HepG2 (cell line): ENCODE data around the gene ABI2. TPM values are rescaled to one million over a fixed set of nuclear protein-coding genes. Genes with fewer than 3 reads are reported as not detected.
A peak's percentile ranks its signal among the peaks of the same experiment; 100 is the strongest.

Source experiments
- ATAC-seq: fragments of 200-7000 bp; cut with Tn5 transposase; 3 replicates; pipeline ENCODE4 v1.9.1; 2020; ENCODE audit warnings: mild to moderate bottlenecking, moderate library complexity
- BruUV-seq: library from RNA; stranded (reverse); fragments of 400-500 nt; replicated peaks from 2 replicates; lab custom pipeline; 2021; lab: Mats Ljungman, UMichigan
- CTCF ChIA-PET: fragments of 300-600 bp; formaldehyde crosslinking; extraction: SDS; loops from one replicate; lab custom pipeline; 2021; ENCODE audit warnings: low total read pairs, inconsistent platforms, low intra/inter-chr PET ratio; lab: Yijun Ruan, JAX
- POLR2A ChIA-PET: fragments of 350-600 bp; sonication (Branson Sonifier 250); formaldehyde crosslinking; loops from one replicate; lab custom pipeline; 2020; ENCODE audit warnings: antibody characterized with exemption, inconsistent platforms; lab: Yijun Ruan, JAX
- DNase-seq: peaks from one replicate; pipeline ENCODE4 v3.0.0-alpha.2; 2015; ENCODE audit warnings: low spot score
- FAIRE-seq: peaks from 3 replicates; lab custom pipeline; 2011; peaks lifted over from hg19 to GRCh38; lab: Jason Lieb, UNC
- H2AFZ ChIP-seq: one replicate; pipeline ENCODE4 v1.6.1; 2011; ENCODE audit warnings: low read length, inconsistent platforms
- H3K27ac ChIP-seq: fragments of 300-600 bp; 3 replicates; pipeline ENCODE4 v1.8.0; 2011; ENCODE audit warnings: mixed run types, mild to moderate bottlenecking, mixed read lengths, low read length, inconsistent platforms; ENCODE audit not compliant: insufficient read depth; ENCODE audit errors: extremely low read length
- H3K27me3 ChIP-seq, 2 experiments: fragments of 200-600 bp in 1 of 2; 2 replicates in 1 of 2; 3 replicates in 1 of 2; pipeline versions ENCODE4 v1.6.0 to v1.8.0; 2011; ENCODE audit warnings: low read length in 2 of 2, mild to moderate bottlenecking in 2 of 2, moderate library complexity in 2 of 2, inconsistent platforms in 1 of 2; ENCODE audit not compliant: insufficient read depth in 2 of 2, control insufficient read depth in 1 of 2
- H3K36me3 ChIP-seq, 2 experiments: fragments of 200-600 bp in 1 of 2; replicated peaks in 1 of 2; 2 replicates in 1 of 2; 3 replicates in 1 of 2; pipeline versions ENCODE4 v1.5.1 to v1.8.0; 2011; ENCODE audit warnings: low read length in 2 of 2, inconsistent platforms in 1 of 2; ENCODE audit not compliant: insufficient read depth in 2 of 2, control insufficient read depth in 1 of 2
- H3K4me1 ChIP-seq: 2 replicates; pipeline ENCODE4 v1.5.1; 2012; ENCODE audit warnings: low read length, inconsistent platforms; ENCODE audit not compliant: insufficient read depth
- H3K4me2 ChIP-seq: 2 replicates; pipeline ENCODE4 v1.6.0; 2011; ENCODE audit warnings: low read depth, low read length, inconsistent platforms
- H3K4me3 ChIP-seq, 3 experiments: fragments of 200-600 bp in 1 of 3; sonication (generic), shearing (Covaris generic) in 1 of 3; replicated peaks in 1 of 3; 2 replicates each; pipeline ENCODE4 v1.5.1; 2011 to 2016; ENCODE audit warnings: low read length in 3 of 3, inconsistent platforms in 2 of 3, low read depth in 2 of 3, mild to moderate bottlenecking in 2 of 3, control low read depth in 1 of 3, mixed read lengths in 1 of 3; ENCODE audit not compliant: insufficient read depth in 1 of 3
- H3K79me2 ChIP-seq: one replicate; pipeline ENCODE4 v1.6.1; 2011; ENCODE audit warnings: low read length, inconsistent platforms; ENCODE audit not compliant: insufficient read depth
- H3K9ac ChIP-seq: 2 replicates; pipeline ENCODE4 v1.6.0; 2011; ENCODE audit warnings: mild to moderate bottlenecking, low read depth, low read length, inconsistent platforms; ENCODE audit not compliant: insufficient read depth
- H3K9me3 ChIP-seq: 2 replicates; pipeline ENCODE4 v1.5.1; 2012; ENCODE audit warnings: mild to moderate bottlenecking, low read length
- H4K20me1 ChIP-seq: 2 replicates; pipeline ENCODE4 v1.6.0; 2011; ENCODE audit warnings: inconsistent platforms, mild to moderate bottlenecking, low read length, moderate library complexity; ENCODE audit not compliant: insufficient read depth
- CTCF ChIP-seq: sonication (generic); formaldehyde crosslinking; IDR thresholded peaks from 2 replicates; pipeline ENCODE4 v1.5.0; 2020; ENCODE audit warnings: mild to moderate bottlenecking, missing genetic modification reagents, moderate library complexity
- HBP1 ChIP-seq: IDR thresholded peaks from 2 replicates; pipeline ENCODE4 v1.6.1; 2016; ENCODE audit warnings: low read depth, control low read depth
- HMGA1 ChIP-seq: sonication (generic); formaldehyde crosslinking; conservative IDR thresholded peaks from 2 replicates; pipeline ENCODE4 v1.4.0; 2020; ENCODE audit warnings: missing genetic modification reagents
- POGK ChIP-seq: sonication (generic); formaldehyde crosslinking; conservative IDR thresholded peaks from 2 replicates; pipeline ENCODE4 v1.8.0; 2022; ENCODE audit warnings: mild to moderate bottlenecking, moderate library complexity, missing genetic modification reagents
- RAD21 ChIP-seq: fragments of 450-650 bp; formaldehyde crosslinking; IDR thresholded peaks from 2 replicates; pipeline ENCODE4 v1.5.0; 2020; ENCODE audit warnings: mild to moderate bottlenecking
- SNAPC2 ChIP-seq: sonication (generic); formaldehyde crosslinking; IDR thresholded peaks from 2 replicates; pipeline ENCODE4 v1.8.1; 2022; ENCODE audit warnings: mild to moderate bottlenecking, missing genetic modification reagents
- SNAPC5 ChIP-seq: sonication (generic); formaldehyde crosslinking; IDR thresholded peaks from 2 replicates; pipeline ENCODE4 v1.8.1; 2023; ENCODE audit warnings: mild to moderate bottlenecking, missing genetic modification reagents, borderline replicate concordance
- STAG1 ChIP-seq: sonication (generic); formaldehyde crosslinking; IDR thresholded peaks from 2 replicates; pipeline ENCODE4 v1.4.0; 2020; ENCODE audit warnings: missing genetic modification reagents
- TEAD3 ChIP-seq: optimal IDR thresholded peaks from 2 replicates; pipeline ENCODE3; 2016; ENCODE audit warnings: borderline replicate concordance
- WIZ ChIP-seq: sonication (generic); formaldehyde crosslinking; IDR thresholded peaks from 2 replicates; pipeline ENCODE4 v1.5.1; 2020; ENCODE audit warnings: mild to moderate bottlenecking, missing genetic modification reagents
- ZNF20 ChIP-seq: sonication (generic); formaldehyde crosslinking; IDR thresholded peaks from 2 replicates; pipeline ENCODE4 v1.4.0; 2020; ENCODE audit warnings: mild to moderate bottlenecking, moderate library complexity, missing genetic modification reagents
- ZNF225 ChIP-seq: sonication (generic); formaldehyde crosslinking; IDR thresholded peaks from 2 replicates; pipeline ENCODE4 v1.4.0; 2020; ENCODE audit warnings: mild to moderate bottlenecking, missing genetic modification reagents
- ZNF280B ChIP-seq: sonication (generic); formaldehyde crosslinking; IDR thresholded peaks from 2 replicates; pipeline ENCODE4 v1.5.0; 2020; ENCODE audit warnings: missing genetic modification reagents, mild to moderate bottlenecking, borderline replicate concordance
- ZNF484 ChIP-seq: sonication (generic); formaldehyde crosslinking; IDR thresholded peaks from 2 replicates; pipeline ENCODE4 v1.5.1; 2020; ENCODE audit warnings: mild to moderate bottlenecking, low read depth, missing genetic modification reagents, borderline replicate concordance
- ZNF598 ChIP-seq: sonication (generic); formaldehyde crosslinking; IDR thresholded peaks from 2 replicates; pipeline ENCODE4 v1.5.1; 2020; ENCODE audit warnings: mild to moderate bottlenecking, missing genetic modification reagents, borderline replicate concordance
- ZNF710 ChIP-seq: sonication (generic); formaldehyde crosslinking; IDR thresholded peaks from 2 replicates; pipeline ENCODE4 v1.5.0; 2020; ENCODE audit warnings: mild to moderate bottlenecking, missing genetic modification reagents, borderline replicate concordance
- WGBS: methylation state at CpG from one replicate; pipeline ENCODE4 v1.1.6; 2017; ENCODE audit warnings: low lambda C conversion rate; 5-methylcytosine and 5-hydroxymethylcytosine counted together
- in situ Hi-C: cut with HindIII; loops from 2 replicates; pipeline ENCODE4 v1.10.0; 2017; ENCODE audit warnings: low pct_unique_long_range_greater_than_20kb; ENCODE audit not compliant: extremely low pct_ligation_motif_present
- intact Hi-C: fragments of 100-400 bp; cut with micrococcal nuclease; formaldehyde crosslinking; loops from one replicate; pipeline ENCODE4 v1.10.0; 2022; ENCODE audit not compliant: unreplicated experiment
- polyA plus RNA-seq, 8 experiments: library from polyadenylated mRNA; depleted of rRNA in 3 of 8; stranded (reverse) in 7 of 8; unstranded in 1 of 8; fragments of >200 nt; fragmentation: Illumina TruSeq in 4 of 8; extraction: Trizol in 4 of 8; gene quantifications; 2 replicates each; pipeline versions ENCODE4 v1.2.1 to v1.2.3, GENCODE V29; 2011 to 2016; ENCODE audit warnings: low read depth in 4 of 8, missing spikeins in 1 of 8, mixed read lengths in 1 of 8; ENCODE audit not compliant: insufficient read depth in 1 of 8
- total RNA-seq, 5 experiments: library from RNA; depleted of rRNA; stranded (reverse); fragments of >200 nt; fragmentation: Illumina TruSeq; extraction: Trizol; gene quantifications; 2 replicates each; pipeline ENCODE4 v1.2.3, GENCODE V29; 2016; ENCODE audit warnings: low read depth in 1 of 5

ABI2 gene
- total and polyA plus RNA-seq, 2 of the 13 experiments (the other 11 are each of a cell fraction or from before 2014, with no cell fraction given), result 28.4 to 32.4 TPM

- H3K9me3 ChIP-seq, result no peaks in the 10 kb centered on the region
- peak; percentile 31 for DNase-seq
- no peaks in the 10 kb centered on the region for H3K4me1 ChIP-seq
- no peak overlapping the region for H3K27ac ChIP-seq
- no peak overlapping the region for H3K9ac ChIP-seq
- no TSS peak for BruUV-seq
- no peak for FAIRE-seq
- in situ Hi-C loops, result no loop called here
- ATAC-seq, result peak; percentile 85
- intact Hi-C loops, result loop anchor here (10.0 kb wide), 2 partner anchors 122 to 172 kb away; no protein-coding TSS in a partner anchor
- CTCF ChIA-PET, result no interaction called here
- H3K4me2 ChIP-seq, result no peak overlapping the region
- WGBS, result 65% methylated on average over 1 of the region's 1 CpG
- POLR2A ChIA-PET, result no interaction called here
- H4K20me1 ChIP-seq, result no peaks in the 10 kb centered on the region
- no peaks in the 10 kb centered on the region for H3K79me2 ChIP-seq
- no peak overlapping the region for H3K4me3 ChIP-seq
- H2AFZ ChIP-seq, result no peak overlapping the region
- no peaks in the 10 kb centered on the region; a peak in 1 of 5 replicates for H3K27me3 ChIP-seq
- peaks cover 4 to 34% of the 10 kb centered on the region in 2 experiments for H3K36me3 ChIP-seq
- no peak for TF ChIP-seq WIZ (CRISPR knock-in tag)
- TF ChIP-seq POGK, result no peak
- no peak for TF ChIP-seq HMGA1 (CRISPR knock-in tag)
- TF ChIP-seq ZNF484 (CRISPR knock-in tag), result no peak
- TF ChIP-seq TEAD3 (CRISPR knock-in tag), result peak; percentile 94
- no peak for TF ChIP-seq ZNF280B (CRISPR knock-in tag)
- no peak for TF ChIP-seq SNAPC5
- no peak for TF ChIP-seq ZNF225
- TF ChIP-seq SNAPC2 (CRISPR knock-in tag), result no peak
- 0 out of 2 replicates have a peak, but pooled peaks have one; percentile 18 for TF ChIP-seq RAD21 (CRISPR knock-in tag)
- TF ChIP-seq ZNF710 (CRISPR knock-in tag), result no peak
- TF ChIP-seq ZNF598 (CRISPR knock-in tag), result peak; percentile 34; the same call in 1 of the 2 replicates
- TF ChIP-seq ZNF20 (CRISPR knock-in tag), result no peak
- TF ChIP-seq HBP1 (CRISPR knock-in tag), result no peak
- peak; percentile 49 for TF ChIP-seq CTCF (CRISPR knock-in tag)
- peak; percentile 47 for TF ChIP-seq STAG1 (CRISPR knock-in tag)
Observed at GRCh38 chr2:203396667-203397066, 68.5 kb downstream of the ABI2 start.
